Liver (tissue), 3 donors: ENCODE measurements around the gene EXTL1.

Source experiments
- GABPA ChIP-seq, 2 donors: IDR thresholded peaks in 1 of 2; conservative IDR thresholded peaks in 1 of 2; 2 replicates each; pipeline ENCODE4 v1.6.1; 2016; ENCODE audit warnings: antibody characterized with exemption in 2 of 2, mild to moderate bottlenecking in 1 of 2, moderate library complexity in 1 of 2
- RAD21 ChIP-seq, 2 donors: IDR thresholded peaks; 2 replicates each; pipeline ENCODE4 v1.6.1; 2016; ENCODE audit warnings: antibody characterized with exemption in 2 of 2, mild to moderate bottlenecking in 2 of 2
- RXRA ChIP-seq, 2 donors: IDR thresholded peaks; 2 replicates each; pipeline ENCODE4 v1.6.1; 2017 to 2018; ENCODE audit warnings: antibody characterized with exemption in 2 of 2, mild to moderate bottlenecking in 1 of 2
- TAF1 ChIP-seq: conservative IDR thresholded peaks from 2 replicates; pipeline ENCODE4 v1.6.1; 2016; ENCODE audit warnings: antibody characterized with exemption, mild to moderate bottlenecking
- YY1 ChIP-seq: IDR thresholded peaks from 2 replicates; pipeline ENCODE4 v1.6.1; 2016; ENCODE audit warnings: antibody characterized with exemption, mild to moderate bottlenecking
- TF ChIP-seq, protein P1 (sequence below): fragments of 150-350 bp; IDR thresholded peaks from 2 replicates; pipeline ENCODE4 v1.5.1; 2017; ENCODE audit warnings: improper control_type of control experiment, low read depth, low read length; ENCODE audit not compliant: missing input control
- TF ChIP-seq, protein P2 (sequence below): IDR thresholded peaks from 2 replicates; pipeline ENCODE4 v1.6.1; 2016; ENCODE audit warnings: antibody characterized with exemption
- TF ChIP-seq, protein P3 (sequence below): IDR thresholded peaks from 2 replicates; pipeline ENCODE4 v1.6.1; 2016; ENCODE audit warnings: antibody characterized with exemption
- TF ChIP-seq, protein P4 (sequence below): IDR thresholded peaks from 2 replicates; pipeline ENCODE4 v1.6.1; 2016; ENCODE audit warnings: antibody characterized with exemption
- TF ChIP-seq, protein P5 (sequence below): IDR thresholded peaks from 2 replicates; pipeline ENCODE4 v1.6.1; 2016; ENCODE audit warnings: antibody characterized with exemption, mild to moderate bottlenecking
- donor health status: healthy.
- donor health status: healthy.

DNA sequence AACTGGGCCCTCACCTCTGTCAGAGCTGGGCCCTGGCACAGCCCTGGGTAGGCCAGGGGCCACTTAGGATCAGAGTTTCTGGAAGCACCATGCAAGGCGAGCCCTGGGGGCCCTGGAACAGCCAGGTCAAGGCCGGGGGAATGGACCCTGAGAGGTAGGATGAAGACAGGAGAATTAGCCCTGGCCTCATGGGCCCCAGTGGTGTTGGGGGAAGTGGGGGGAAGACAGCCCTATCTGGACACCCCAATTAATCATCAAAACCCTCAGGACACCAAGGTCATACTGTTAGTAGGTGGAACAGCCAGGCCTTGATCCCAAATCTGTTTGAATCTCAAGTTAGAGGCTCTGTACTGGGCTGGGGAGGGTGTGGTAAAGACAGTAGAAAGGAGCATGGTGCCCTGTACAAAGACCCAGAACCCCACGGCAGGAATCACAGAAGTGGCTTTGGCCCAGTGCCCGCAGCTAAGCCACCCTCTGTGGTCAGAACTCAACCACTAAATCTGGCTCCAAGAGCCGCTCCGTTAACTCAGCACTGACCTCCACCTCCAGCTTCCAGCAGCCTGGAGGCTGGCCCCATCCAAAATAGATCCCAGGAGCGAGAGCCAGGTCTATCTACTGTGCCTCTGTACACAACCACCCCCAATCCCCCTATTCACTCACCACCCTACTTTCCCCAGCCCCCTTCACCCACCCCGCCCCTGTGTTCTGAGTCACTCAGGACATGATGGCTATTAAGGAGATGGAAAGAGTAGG is 59.9 kb downstream of the EXTL1 start:
- TF ChIP-seq, protein P1, sequence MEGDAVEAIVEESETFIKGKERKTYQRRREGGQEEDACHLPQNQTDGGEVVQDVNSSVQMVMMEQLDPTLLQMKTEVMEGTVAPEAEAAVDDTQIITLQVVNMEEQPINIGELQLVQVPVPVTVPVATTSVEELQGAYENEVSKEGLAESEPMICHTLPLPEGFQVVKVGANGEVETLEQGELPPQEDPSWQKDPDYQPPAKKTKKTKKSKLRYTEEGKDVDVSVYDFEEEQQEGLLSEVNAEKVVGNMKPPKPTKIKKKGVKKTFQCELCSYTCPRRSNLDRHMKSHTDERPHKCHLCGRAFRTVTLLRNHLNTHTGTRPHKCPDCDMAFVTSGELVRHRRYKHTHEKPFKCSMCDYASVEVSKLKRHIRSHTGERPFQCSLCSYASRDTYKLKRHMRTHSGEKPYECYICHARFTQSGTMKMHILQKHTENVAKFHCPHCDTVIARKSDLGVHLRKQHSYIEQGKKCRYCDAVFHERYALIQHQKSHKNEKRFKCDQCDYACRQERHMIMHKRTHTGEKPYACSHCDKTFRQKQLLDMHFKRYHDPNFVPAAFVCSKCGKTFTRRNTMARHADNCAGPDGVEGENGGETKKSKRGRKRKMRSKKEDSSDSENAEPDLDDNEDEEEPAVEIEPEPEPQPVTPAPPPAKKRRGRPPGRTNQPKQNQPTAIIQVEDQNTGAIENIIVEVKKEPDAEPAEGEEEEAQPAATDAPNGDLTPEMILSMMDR = no peak
- no peak for TF ChIP-seq GABPA (IDR thresholded peaks at IDR 0.05 in 1 of 2, conservative IDR thresholded peaks at IDR 0.05 in 1 of 2)
- TF ChIP-seq YY1 = no peak
- TF ChIP-seq RXRA (IDR thresholded peaks at IDR 0.05) = no peak
- TF ChIP-seq, protein P2, sequence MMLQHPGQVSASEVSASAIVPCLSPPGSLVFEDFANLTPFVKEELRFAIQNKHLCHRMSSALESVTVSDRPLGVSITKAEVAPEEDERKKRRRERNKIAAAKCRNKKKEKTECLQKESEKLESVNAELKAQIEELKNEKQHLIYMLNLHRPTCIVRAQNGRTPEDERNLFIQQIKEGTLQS = no peak
- no peak for TF ChIP-seq RAD21 (IDR thresholded peaks at IDR 0.05)
- TF ChIP-seq TAF1 = no peak
- TF ChIP-seq, protein P3, sequence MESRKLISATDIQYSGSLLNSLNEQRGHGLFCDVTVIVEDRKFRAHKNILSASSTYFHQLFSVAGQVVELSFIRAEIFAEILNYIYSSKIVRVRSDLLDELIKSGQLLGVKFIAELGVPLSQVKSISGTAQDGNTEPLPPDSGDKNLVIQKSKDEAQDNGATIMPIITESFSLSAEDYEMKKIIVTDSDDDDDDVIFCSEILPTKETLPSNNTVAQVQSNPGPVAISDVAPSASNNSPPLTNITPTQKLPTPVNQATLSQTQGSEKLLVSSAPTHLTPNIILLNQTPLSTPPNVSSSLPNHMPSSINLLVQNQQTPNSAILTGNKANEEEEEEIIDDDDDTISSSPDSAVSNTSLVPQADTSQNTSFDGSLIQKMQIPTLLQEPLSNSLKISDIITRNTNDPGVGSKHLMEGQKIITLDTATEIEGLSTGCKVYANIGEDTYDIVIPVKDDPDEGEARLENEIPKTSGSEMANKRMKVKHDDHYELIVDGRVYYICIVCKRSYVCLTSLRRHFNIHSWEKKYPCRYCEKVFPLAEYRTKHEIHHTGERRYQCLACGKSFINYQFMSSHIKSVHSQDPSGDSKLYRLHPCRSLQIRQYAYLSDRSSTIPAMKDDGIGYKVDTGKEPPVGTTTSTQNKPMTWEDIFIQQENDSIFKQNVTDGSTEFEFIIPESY = no peak
- TF ChIP-seq, protein P4, sequence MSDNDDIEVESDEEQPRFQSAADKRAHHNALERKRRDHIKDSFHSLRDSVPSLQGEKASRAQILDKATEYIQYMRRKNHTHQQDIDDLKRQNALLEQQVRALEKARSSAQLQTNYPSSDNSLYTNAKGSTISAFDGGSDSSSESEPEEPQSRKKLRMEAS = no peak
- TF ChIP-seq, protein P5, sequence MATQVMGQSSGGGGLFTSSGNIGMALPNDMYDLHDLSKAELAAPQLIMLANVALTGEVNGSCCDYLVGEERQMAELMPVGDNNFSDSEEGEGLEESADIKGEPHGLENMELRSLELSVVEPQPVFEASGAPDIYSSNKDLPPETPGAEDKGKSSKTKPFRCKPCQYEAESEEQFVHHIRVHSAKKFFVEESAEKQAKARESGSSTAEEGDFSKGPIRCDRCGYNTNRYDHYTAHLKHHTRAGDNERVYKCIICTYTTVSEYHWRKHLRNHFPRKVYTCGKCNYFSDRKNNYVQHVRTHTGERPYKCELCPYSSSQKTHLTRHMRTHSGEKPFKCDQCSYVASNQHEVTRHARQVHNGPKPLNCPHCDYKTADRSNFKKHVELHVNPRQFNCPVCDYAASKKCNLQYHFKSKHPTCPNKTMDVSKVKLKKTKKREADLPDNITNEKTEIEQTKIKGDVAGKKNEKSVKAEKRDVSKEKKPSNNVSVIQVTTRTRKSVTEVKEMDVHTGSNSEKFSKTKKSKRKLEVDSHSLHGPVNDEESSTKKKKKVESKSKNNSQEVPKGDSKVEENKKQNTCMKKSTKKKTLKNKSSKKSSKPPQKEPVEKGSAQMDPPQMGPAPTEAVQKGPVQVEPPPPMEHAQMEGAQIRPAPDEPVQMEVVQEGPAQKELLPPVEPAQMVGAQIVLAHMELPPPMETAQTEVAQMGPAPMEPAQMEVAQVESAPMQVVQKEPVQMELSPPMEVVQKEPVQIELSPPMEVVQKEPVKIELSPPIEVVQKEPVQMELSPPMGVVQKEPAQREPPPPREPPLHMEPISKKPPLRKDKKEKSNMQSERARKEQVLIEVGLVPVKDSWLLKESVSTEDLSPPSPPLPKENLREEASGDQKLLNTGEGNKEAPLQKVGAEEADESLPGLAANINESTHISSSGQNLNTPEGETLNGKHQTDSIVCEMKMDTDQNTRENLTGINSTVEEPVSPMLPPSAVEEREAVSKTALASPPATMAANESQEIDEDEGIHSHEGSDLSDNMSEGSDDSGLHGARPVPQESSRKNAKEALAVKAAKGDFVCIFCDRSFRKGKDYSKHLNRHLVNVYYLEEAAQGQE = no peak
